GM19099 (cell line): Measurements from ENCODE around the gene UNC50.

Experiments used
- POLR2A ChIP-seq: IDR thresholded peaks from 3 replicates; pipeline ENCODE4 v1.6.1; 2011; ENCODE audit warnings: low read depth; ENCODE audit not compliant: insufficient read length; ENCODE audit errors: extremely low read depth

The UNC50 gene

DNA sequence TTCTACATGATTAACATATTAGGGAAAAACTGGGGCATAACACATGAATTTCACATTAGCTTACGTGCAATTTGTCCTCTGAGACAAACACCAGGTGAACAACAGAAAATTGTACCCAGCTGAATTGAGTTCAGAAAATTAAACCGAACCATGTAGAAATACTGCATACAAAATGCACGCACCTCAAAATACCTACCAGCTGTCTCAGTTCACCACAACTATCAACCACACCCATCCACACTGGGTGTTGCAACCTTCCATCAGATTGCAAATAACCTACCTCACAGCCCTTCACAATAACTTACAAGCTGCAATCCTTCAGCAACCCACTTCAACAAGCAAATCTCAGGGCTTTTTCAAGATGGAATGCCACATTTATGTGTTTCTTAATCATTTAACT, 55.9 kb downstream of the UNC50 start:
- TF ChIP-seq POLR2A, result no peak

GRCh38 chr2:98665677-98666076, 57.3 kb downstream of the UNC50 start:
- TF ChIP-seq POLR2A, result no peak
